ENCODE measurements around the gene XRN2. TPM values are rescaled to one million over a fixed set of nuclear protein-coding genes. Genes with fewer than 3 reads are reported as not detected.
A peak's percentile ranks its signal among the peaks of the same experiment; 100 is the strongest.

Gene XRN2
- total RNA-seq (2021) (100 to 118 TPM (median 101 TPM) in 3 replicates), Bru-seq, nascent RNA (percentile 92 among the genes with signal in this experiment)
- long read RNA-seq, experiment 1, transcript XRN2-201 (30 exons, 3,437 nt), result major isoform, 676 of 863 reads
- long read RNA-seq, experiment 1, partial matches to known transcripts, result 88 of 863 reads
- long read RNA-seq, experiment 1, other reads (novel, unspliced or antisense), result 99 of 863 reads
- long read RNA-seq, experiment 2, transcript XRN2-201 (30 exons, 3,437 nt), result major isoform, 68 of 194 reads
- long read RNA-seq, experiment 2, partial matches to known transcripts, result 79 of 194 reads
- long read RNA-seq, experiment 2, other reads (novel, unspliced or antisense), result 47 of 194 reads
- long read RNA-seq, experiment 3, transcript XRN2-201 (30 exons, 3,437 nt), result major isoform, 77 of 190 reads
- long read RNA-seq, experiment 3, partial matches to known transcripts, result 83 of 190 reads
- long read RNA-seq, experiment 3, other reads (novel, unspliced or antisense), result 30 of 190 reads

DNA sequence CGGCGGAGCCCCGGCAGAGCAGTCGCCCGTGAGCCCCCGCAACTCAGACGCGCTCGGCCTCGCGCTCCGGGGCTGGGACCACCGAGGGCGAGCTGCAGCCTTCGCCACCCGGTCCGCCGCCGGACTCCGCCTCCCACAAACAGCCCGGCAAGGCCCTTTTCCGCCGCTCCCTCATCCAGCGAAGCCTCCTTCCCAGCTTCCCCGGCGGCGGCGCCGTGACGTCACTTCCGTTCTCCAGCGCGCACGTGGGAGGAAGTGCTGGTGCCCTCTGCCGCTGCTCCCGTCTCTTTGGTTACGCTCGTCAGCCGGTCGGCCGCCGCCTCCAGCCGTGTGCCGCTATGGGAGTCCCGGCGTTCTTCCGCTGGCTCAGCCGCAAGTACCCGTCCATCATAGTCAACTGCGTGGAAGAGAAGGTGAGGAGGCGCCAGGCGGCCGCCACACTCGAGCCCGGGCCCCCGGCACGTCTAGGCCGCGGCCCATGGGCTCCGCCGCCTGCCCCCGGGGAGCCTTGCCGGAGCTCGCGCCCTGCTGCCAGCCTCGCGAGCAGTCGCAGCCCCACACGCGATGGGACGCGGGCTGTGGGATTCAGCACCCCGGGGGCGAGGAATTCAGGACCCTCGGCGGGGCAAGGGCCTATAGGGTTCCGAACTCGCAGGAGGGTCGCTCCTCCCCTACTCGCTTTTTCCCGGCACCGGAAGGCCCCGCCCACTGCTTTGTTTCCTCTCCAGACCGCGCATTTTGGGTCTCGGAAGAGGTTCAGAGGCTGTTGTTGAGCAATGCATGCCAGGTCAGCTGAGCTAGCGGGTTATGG, at the start of gene XRN2:
TSS of gene XRN2 (plus strand) at position 271 of the 811 bp plus-strand sequence. CDS start at position 339, 68 bp downstream.
- peaks cover 12% of the 10 kb centered on the region for H3K36me3 Mint-ChIP-seq
- H3K9me3 Mint-ChIP-seq, result no peaks in the 10 kb centered on the region
- ChIA-PET CTCF (interaction anchor here (0.6 to 1.9 kb wide), 4 partner anchors 68 to 255 kb away, joined by 3 to 9 read pairs (median 4); no protein-coding TSS in a partner anchor), POLR2A (interaction anchor here (0.7 to 1.0 kb wide), 4 partner anchors 9 to 1306 kb away, joined by 3 to 19 read pairs (median 3); partner anchors contain the start of gene KIZ)
- DNase-seq (ENCODE audit: low spot score) (peak; percentile 95), ATAC-seq (peak; percentile 90)
- H3K27ac Mint-ChIP-seq, result peak within 1 kb of the TSS; percentile 97
- peak within 1 kb of the TSS; percentile 96 for H3K4me3 Mint-ChIP-seq
- no peaks in the 10 kb centered on the region for H3K27me3 Mint-ChIP-seq (ENCODE audit: low read depth)
- H3K4me1 Mint-ChIP-seq, result peaks cover 21% of the 10 kb centered on the region
- TF ChIP-seq ZNF671 (CRISPR knock-in tag; IDR thresholded peaks at IDR 0.05), result no peak
- TF ChIP-seq GABPB1 (CRISPR knock-in tag; IDR thresholded peaks at IDR 0.05), result peak; percentile 89
- peak; percentile 72; the same call in 1 of the 2 replicates for TF ChIP-seq MYBL2 (CRISPR knock-in tag; IDR thresholded peaks at IDR 0.05)
- TF ChIP-seq TCF7 (CRISPR knock-in tag; IDR thresholded peaks at IDR 0.05; ENCODE audit: low read depth), result 0 out of 2 replicates have a peak, but pooled peaks have one; percentile 24
- peak; percentile 35; the same call in 1 of the 2 replicates for TF ChIP-seq TEAD1 (CRISPR knock-in tag; IDR thresholded peaks at IDR 0.05)
- peak; percentile 75; the same call in 1 of the 2 replicates for TF ChIP-seq HMGXB4 (CRISPR knock-in tag; IDR thresholded peaks at IDR 0.05)
- peak; percentile 67; the same call in 1 of the 2 replicates for TF ChIP-seq FOXK1 (CRISPR knock-in tag; IDR thresholded peaks at IDR 0.05)
- TF ChIP-seq NFE2L1 (CRISPR knock-in tag; IDR thresholded peaks at IDR 0.05), result peak; percentile 68; the same call in 1 of the 2 replicates
- TF ChIP-seq, protein P1, sequence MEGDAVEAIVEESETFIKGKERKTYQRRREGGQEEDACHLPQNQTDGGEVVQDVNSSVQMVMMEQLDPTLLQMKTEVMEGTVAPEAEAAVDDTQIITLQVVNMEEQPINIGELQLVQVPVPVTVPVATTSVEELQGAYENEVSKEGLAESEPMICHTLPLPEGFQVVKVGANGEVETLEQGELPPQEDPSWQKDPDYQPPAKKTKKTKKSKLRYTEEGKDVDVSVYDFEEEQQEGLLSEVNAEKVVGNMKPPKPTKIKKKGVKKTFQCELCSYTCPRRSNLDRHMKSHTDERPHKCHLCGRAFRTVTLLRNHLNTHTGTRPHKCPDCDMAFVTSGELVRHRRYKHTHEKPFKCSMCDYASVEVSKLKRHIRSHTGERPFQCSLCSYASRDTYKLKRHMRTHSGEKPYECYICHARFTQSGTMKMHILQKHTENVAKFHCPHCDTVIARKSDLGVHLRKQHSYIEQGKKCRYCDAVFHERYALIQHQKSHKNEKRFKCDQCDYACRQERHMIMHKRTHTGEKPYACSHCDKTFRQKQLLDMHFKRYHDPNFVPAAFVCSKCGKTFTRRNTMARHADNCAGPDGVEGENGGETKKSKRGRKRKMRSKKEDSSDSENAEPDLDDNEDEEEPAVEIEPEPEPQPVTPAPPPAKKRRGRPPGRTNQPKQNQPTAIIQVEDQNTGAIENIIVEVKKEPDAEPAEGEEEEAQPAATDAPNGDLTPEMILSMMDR (IDR thresholded peaks at IDR 0.05), result no peak
- TF ChIP-seq ETV6 (CRISPR knock-in tag; IDR thresholded peaks at IDR 0.05), result peak; percentile 86; the same call in 1 of the 2 replicates
- TF ChIP-seq E2F1 (CRISPR knock-in tag; IDR thresholded peaks at IDR 0.05), result no peak; the same call in 1 of the 2 replicates
- TF ChIP-seq ZBTB43 (CRISPR knock-in tag; IDR thresholded peaks at IDR 0.05), result peak; percentile 84; the same call in 1 of the 2 replicates
- TF ChIP-seq ZNF138 (CRISPR knock-in tag; conservative IDR thresholded peaks at IDR 0.05), result 0 out of 2 replicates have a peak, but pooled peaks have one; percentile 65
- TF ChIP-seq MAX (CRISPR knock-in tag; IDR thresholded peaks at IDR 0.05), result peak; percentile 90
- TF ChIP-seq, protein P2, sequence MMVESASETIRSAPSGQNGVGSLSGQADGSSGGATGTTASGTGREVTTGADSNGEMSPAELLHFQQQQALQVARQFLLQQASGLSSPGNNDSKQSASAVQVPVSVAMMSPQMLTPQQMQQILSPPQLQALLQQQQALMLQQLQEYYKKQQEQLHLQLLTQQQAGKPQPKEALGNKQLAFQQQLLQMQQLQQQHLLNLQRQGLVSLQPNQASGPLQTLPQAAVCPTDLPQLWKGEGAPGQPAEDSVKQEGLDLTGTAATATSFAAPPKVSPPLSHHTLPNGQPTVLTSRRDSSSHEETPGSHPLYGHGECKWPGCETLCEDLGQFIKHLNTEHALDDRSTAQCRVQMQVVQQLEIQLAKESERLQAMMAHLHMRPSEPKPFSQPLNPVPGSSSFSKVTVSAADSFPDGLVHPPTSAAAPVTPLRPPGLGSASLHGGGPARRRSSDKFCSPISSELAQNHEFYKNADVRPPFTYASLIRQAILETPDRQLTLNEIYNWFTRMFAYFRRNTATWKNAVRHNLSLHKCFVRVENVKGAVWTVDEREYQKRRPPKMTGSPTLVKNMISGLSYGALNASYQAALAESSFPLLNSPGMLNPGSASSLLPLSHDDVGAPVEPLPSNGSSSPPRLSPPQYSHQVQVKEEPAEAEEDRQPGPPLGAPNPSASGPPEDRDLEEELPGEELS (CRISPR knock-in tag; IDR thresholded peaks at IDR 0.05), result peak; percentile 68; the same call in 1 of the 2 replicates
- peak; percentile 72; the same call in 1 of the 2 replicates for TF ChIP-seq TEAD4 (CRISPR knock-in tag; IDR thresholded peaks at IDR 0.05)
- TF ChIP-seq, protein P3, sequence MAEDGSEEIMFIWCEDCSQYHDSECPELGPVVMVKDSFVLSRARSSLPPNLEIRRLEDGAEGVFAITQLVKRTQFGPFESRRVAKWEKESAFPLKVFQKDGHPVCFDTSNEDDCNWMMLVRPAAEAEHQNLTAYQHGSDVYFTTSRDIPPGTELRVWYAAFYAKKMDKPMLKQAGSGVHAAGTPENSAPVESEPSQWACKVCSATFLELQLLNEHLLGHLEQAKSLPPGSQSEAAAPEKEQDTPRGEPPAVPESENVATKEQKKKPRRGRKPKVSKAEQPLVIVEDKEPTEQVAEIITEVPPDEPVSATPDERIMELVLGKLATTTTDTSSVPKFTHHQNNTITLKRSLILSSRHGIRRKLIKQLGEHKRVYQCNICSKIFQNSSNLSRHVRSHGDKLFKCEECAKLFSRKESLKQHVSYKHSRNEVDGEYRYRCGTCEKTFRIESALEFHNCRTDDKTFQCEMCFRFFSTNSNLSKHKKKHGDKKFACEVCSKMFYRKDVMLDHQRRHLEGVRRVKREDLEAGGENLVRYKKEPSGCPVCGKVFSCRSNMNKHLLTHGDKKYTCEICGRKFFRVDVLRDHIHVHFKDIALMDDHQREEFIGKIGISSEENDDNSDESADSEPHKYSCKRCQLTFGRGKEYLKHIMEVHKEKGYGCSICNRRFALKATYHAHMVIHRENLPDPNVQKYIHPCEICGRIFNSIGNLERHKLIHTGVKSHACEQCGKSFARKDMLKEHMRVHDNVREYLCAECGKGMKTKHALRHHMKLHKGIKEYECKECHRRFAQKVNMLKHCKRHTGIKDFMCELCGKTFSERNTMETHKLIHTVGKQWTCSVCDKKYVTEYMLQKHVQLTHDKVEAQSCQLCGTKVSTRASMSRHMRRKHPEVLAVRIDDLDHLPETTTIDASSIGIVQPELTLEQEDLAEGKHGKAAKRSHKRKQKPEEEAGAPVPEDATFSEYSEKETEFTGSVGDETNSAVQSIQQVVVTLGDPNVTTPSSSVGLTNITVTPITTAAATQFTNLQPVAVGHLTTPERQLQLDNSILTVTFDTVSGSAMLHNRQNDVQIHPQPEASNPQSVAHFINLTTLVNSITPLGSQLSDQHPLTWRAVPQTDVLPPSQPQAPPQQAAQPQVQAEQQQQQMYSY (CRISPR knock-in tag; IDR thresholded peaks at IDR 0.05), result no peak
- no peak for TF ChIP-seq NFYB (CRISPR knock-in tag; conservative IDR thresholded peaks at IDR 0.05; ENCODE audit: low read depth)
- no peak for TF ChIP-seq ERG (CRISPR knock-in tag; IDR thresholded peaks at IDR 0.05)
